Stimulated activated CD4-positive, alpha-beta T cell treated with anti-CD3 and anti-CD28 coated beads, Interleukin-1b, Interleukin-23, amount 100 ng/mL, for 48 hours (primary cell): ENCODE data around the gene DCTN5.
A peak's percentile ranks its signal among the peaks of the same experiment; 100 is the strongest.
"Not testable (repeated sequence)": the region's sequence is repeated elsewhere in the genome, so short reads cannot be mapped to it uniquely, and the experiment has no call there.

Experiments used
- DNase-seq: peaks from one replicate; pipeline ENCODE4 v3.0.0-alpha.2; 2020

The DCTN5 gene

DNA sequence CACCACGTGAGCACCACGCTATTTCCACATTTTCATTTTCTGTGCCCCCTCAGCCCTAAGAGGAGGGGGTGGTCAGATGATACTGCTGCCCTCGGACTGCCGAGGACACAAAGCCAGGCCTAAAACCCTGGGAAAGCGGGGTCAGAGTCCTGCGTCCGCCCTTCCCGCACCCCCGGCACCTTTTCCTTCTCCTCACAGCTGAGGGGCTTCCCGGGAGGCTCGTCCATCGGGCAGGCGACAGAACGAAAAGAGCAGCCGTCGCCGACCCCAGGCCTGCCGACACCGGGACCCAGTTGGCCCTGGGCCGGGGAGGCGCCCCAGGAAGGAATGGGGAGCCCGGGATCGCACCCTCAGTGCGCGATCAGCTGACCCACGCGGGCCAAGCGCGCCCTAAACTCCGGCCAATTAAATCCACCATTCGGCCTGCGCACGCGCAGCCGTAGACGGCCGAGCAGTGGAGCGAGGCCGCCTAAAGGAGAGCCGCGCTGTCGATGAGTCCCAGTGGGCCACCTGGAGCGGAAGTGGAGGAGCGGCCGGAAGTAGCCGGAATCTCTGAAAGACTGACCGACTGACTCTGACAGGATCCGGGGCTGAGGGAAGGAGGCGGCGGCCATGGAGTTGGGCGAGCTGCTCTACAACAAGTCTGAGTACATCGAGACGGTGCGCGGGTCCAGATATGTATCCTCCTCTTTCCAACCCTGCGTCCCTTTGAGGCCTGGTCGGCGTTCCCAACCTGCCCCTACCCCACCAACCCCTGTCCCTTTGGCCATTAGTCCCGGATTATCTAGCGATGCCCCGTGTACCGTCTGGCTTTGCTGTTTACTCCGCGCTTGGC lies at the start of gene DCTN5, which contains the start of gene PALB2:
Gene DCTN5, plus strand, starts transcription at position 536 of the 835 bp plus-strand sequence. Its CDS starts 77 bp downstream, at position 613.
Gene PALB2, minus strand, starts transcription at position 380 of the 835 bp plus-strand sequence. Its CDS starts 153 bp downstream, at position 227.
- DNase-seq = peak; percentile 92

DNA sequence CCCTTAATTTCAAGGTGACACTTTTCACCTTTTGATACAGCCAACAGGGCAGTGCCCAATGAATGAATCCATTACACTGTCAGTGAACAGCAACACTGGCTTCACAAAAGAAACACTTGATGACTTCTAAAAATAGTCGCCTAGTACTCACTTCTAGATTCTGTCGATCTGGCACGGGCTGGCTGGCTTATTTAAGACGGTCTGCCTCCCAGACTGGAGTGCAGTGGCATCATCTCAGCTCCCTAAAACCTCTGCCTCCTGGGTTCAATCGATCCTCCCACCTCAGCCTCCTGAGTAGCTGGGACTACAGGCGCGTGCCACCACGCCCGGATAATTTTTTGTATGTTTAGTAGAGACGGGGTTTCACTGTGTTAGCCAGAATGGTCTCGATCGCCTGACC lies 47.1 kb upstream of the DCTN5 start:
- DNase-seq = no peak

DNA sequence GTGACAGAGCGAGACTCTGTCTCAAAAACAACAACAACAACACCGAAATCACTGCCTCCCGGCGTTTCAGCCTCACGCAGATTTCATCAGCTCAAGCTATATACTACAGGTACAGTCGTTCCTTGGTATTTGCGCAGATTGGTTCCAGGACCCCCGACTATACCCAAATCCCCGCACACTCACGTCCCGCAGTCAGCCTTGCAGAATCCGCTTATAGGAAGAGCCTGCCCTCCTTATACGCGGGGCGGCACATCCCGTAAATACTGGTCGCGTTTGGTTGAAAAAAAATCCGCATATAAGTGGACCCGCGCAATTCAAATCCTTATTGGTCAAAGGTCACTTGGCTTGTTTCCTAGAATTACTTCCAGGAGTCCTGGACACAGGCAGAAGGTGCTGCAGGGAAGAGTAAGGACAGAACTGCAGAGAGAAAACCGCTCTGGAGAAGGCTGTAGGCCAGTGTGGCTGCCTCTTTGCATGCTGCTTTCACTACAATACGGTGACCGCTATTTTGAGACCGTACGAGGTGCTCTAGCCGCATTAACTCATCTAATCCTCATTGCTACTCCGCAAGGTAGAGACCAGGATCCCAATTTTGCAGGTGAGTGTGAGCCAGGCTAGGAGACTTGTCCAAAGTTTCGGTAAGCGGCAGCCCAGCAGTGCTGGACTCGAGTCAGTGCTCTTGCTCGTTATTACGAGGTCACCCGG lies 45.9 kb upstream of the DCTN5 start:
- no peak for DNase-seq

- DNase-seq = peak; percentile 90
These were observed 45.1 kb upstream of the DCTN5 start, which contains the start of gene NDUFAB1 for GRCh38 chr16:23595951-23596720. Gene NDUFAB1 (minus strand): TSS chr16:23596316. CDS start chr16:23596290, 26 bp downstream.

DNA sequence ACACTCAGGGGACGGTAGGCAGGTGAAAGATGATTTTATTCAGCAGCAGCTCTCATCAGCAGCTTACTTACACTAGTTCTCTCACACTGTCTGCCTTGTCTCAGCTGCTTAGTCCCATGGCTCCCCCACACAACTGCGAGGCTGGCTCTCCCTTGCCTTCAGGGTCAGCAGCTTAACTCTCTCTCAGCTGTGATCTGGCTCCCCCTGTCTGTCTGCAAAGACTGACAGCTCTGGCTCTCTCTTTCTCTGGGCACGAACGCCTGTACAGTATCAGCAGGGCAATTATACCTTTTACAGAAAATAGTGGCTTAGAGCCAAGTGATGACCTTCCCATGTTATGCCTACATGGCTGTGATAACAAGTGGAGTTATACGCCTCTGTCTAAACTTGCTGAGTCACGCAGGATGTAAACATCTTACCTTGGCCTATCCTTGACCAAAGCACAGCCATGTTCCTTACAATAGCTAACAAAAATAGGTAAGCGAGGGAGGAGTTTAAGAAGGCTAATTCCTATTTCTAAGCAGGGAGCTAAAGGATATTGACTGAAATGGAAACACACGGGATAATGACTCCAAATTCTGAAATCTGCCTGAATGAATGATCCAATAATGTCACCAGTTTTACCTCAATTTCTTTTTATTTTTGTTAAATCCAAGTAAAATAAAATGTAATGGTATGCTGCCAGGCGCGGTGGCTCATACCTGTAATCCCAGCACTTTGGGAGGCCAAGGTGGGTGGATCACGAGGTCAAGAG lies 44.1 kb upstream of the DCTN5 start:
- DNase-seq = peak; percentile 29

- DNase-seq = no peak
These were observed 33.5 kb upstream of the DCTN5 start for GRCh38 chr16:23607726-23608125.

- DNase-seq = no peak
These were observed 33.1 kb upstream of the DCTN5 start for GRCh38 chr16:23608194-23608593.

DNA sequence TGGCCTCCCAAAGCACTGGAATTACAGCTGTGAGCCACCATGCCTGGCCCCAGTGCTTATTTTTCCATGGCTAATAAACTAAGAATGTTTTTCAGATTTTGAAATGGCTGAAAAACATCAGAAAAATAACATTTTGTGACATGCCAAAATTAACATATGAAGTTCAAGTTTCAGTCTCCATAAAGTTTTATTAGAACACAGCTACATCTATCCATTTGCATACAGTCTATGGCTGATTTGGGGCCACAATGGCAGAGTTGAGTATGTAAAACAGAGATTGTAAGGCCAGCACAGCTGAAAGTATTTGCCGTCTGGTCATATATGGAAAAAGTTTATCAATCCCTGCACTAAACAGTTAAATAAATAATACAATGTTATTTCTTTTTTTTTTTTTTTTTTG lies 31.3 kb upstream of the DCTN5 start:
- DNase-seq = no peak

- DNase-seq = not testable (repeated sequence)
These were observed 30.4 kb upstream of the DCTN5 start for GRCh38 chr16:23610905-23611304.

GRCh38 chr16:23611936-23612335 lies 29.3 kb upstream of the DCTN5 start:
- no peak for DNase-seq

- no peak for DNase-seq
These were observed 25.5 kb upstream of the DCTN5 start for GRCh38 chr16:23615805-23616204.

GRCh38 chr16:23624092-23624491 lies 17.2 kb upstream of the DCTN5 start:
- no peak for DNase-seq

- DNase-seq = no peak
These were observed 11.8 kb upstream of the DCTN5 start for GRCh38 chr16:23629516-23629915.

GRCh38 chr16:23631874-23632273 lies 9.4 kb upstream of the DCTN5 start:
- DNase-seq = not testable (repeated sequence)

DNA sequence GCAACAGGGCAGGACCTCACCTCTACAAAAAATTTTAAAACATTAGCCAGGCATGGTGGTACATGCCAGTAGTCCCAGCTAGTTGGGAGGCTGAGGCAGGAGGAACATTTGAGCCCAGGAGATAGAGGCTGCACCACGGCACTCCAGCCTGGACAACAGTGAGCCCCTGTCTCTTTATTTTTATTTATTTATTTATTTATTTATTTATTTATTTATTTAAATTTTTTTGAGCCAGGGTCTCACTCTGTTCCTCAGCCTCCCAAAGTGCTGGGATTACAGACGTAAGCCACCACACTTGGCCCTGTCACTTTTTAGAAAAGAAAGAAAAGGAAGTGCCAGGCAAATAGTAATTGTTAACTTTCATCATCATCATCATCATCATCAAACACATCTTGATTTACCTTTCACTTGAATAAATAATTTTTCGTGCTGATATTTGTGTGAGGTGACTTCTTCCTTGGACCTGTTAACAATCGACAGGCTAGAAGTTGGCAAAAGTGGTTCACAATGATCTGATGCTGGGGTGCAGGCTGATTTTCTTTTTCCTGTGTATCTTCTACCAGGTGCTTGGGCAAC lies 6.7 kb upstream of the DCTN5 start:
- DNase-seq = no peak

- DNase-seq = no peak
These were observed 5.3 kb upstream of the DCTN5 start for GRCh38 chr16:23635958-23636357.

- DNase-seq = no peak
These were observed 693 bp upstream of the DCTN5 start for GRCh38 chr16:23640615-23640930.

- DNase-seq = no peak
These were observed 1.0 kb downstream of the DCTN5 start for GRCh38 chr16:23642246-23642774.

DNA sequence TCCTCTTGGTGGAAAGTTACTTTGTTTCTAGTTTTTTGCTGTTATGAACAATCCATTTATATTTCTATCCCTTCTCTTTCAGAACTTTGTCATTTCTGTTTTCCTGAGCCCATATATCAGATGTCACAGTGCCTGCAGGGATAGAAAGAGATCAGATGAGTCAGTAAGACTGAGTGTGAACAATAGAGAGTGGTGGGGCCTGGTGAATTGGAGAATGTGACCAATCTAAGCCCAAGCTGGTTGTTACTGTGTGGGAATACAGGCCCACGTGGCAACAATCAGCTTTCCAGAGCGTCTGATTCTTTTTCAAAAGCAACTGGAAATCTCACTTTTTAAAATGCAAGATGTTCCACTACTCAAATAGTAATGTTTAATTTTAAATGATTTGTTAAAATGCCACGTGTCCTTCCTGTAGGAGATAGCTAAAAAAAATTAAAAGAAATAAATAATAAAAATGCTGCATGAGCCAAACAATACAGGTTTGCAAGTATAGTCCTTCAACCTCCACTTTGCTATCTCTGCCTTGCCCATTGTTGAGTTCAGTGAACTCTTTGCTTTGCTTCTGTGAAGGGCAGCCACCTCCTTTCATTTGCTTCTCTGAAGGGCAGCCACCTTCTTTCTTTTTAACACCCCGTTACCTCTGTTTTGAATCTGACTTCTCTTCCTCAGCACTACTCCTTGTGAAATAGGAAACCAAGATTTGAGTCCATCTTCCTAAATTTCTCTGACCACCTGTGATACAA lies 9.6 kb downstream of the DCTN5 start:
- no peak for DNase-seq

- no peak for DNase-seq
These were observed 10.7 kb downstream of the DCTN5 start for GRCh38 chr16:23651943-23652468.

GRCh38 chr16:23663918-23664317 lies 22.7 kb downstream of the DCTN5 start:
- no peak for DNase-seq
